OCI-LY7 (cell line): ENCODE data around the gene CTNND2. TPM values are rescaled to one million over a fixed set of nuclear protein-coding genes. Genes with fewer than 3 reads are reported as not detected.

Source experiments
- BruUV-seq: library from RNA; stranded (reverse); fragments of 400-500 nt; replicated peaks from 2 replicates; lab custom pipeline; 2021; lab: Mats Ljungman, UMichigan
- CTCF ChIA-PET: fragments of 300-600 bp; sonication (Branson Sonifier 250); formaldehyde crosslinking; loops from one replicate; lab custom pipeline; 2022; ENCODE audit warnings: antibody characterized with exemption; ENCODE audit not compliant: unreplicated experiment; lab: Charles Lee
- POLR2A ChIA-PET: fragments of 300-600 bp; sonication (Branson Sonifier 250); formaldehyde crosslinking; loops from one replicate; lab custom pipeline; 2022; ENCODE audit warnings: antibody characterized with exemption; lab: Charles Lee
- DNase-seq: peaks from one replicate; pipeline ENCODE4 v3.0.0-alpha.2; 2015; ENCODE audit warnings: low spot score
- H2AFZ ChIP-seq: fragments of 200-600 bp; sonication (generic), shearing (Covaris generic); 2 replicates; pipeline ENCODE4 v1.6.1; 2014; ENCODE audit warnings: mild to moderate bottlenecking, antibody characterized with exemption, low read length, moderate library complexity
- H3K27ac ChIP-seq: fragments of 200-600 bp; sonication (generic); 2 replicates; pipeline ENCODE4 v1.5.1; 2014; ENCODE audit warnings: mixed run types, low read depth, mild to moderate bottlenecking, moderate library complexity, low read length, inconsistent platforms; ENCODE audit not compliant: poor library complexity, severe bottlenecking
- H3K36me3 ChIP-seq: fragments of 200-600 bp; sonication (generic); 2 replicates; pipeline ENCODE4 v1.6.1; 2014; ENCODE audit warnings: mild to moderate bottlenecking, antibody characterized with exemption, low read length, moderate library complexity, mixed read lengths; ENCODE audit not compliant: insufficient read depth
- H3K4me1 ChIP-seq: fragments of 200-600 bp; sonication (generic); 2 replicates; pipeline ENCODE4 v1.5.1; 2014; ENCODE audit warnings: mild to moderate bottlenecking, low read length; ENCODE audit not compliant: insufficient read depth, poor library complexity, severe bottlenecking
- H3K4me2 ChIP-seq: fragments of 200-600 bp; sonication (generic); 2 replicates; pipeline ENCODE4 v1.6.1; 2014; ENCODE audit warnings: mild to moderate bottlenecking, low read length
- H3K4me3 ChIP-seq: fragments of 200-600 bp; sonication (generic); 2 replicates; pipeline ENCODE4 v1.5.1; 2014; ENCODE audit warnings: mild to moderate bottlenecking, low read depth, low read length; ENCODE audit not compliant: poor library complexity, severe bottlenecking
- H3K79me2 ChIP-seq: fragments of 200-600 bp; sonication (generic); 2 replicates; pipeline ENCODE4 v1.6.1; 2016; ENCODE audit warnings: low read depth, mild to moderate bottlenecking, low read length, moderate library complexity, mixed read lengths; ENCODE audit not compliant: insufficient read depth
- H3K9me2 ChIP-seq: fragments of 200-600 bp; sonication (generic); 2 replicates; pipeline ENCODE4 v1.6.1; 2016; ENCODE audit warnings: mild to moderate bottlenecking, low read length, mixed read lengths; ENCODE audit not compliant: insufficient read depth
- H3K9me3 ChIP-seq: fragments of 200-600 bp; sonication (generic); 2 replicates; pipeline ENCODE4 v1.6.1; 2014; ENCODE audit warnings: mild to moderate bottlenecking, mixed run types, low read length, mixed read lengths
- H4K20me1 ChIP-seq: fragments of 200-600 bp; sonication (generic); 2 replicates; pipeline ENCODE4 v1.6.1; 2014; ENCODE audit warnings: mild to moderate bottlenecking, antibody characterized with exemption, low read length, moderate library complexity, mixed read lengths; ENCODE audit not compliant: insufficient read depth
- CTCF ChIP-seq: fragments of 200-600 bp; sonication (generic); conservative IDR thresholded peaks from 2 replicates; pipeline ENCODE4 v1.5.1; 2014; ENCODE audit warnings: mild to moderate bottlenecking, antibody characterized with exemption, low read length, moderate library complexity, mixed read lengths
- EZH2phosphoT487 ChIP-seq: fragments of 200-600 bp; sonication (generic); IDR thresholded peaks from 2 replicates; pipeline ENCODE4 v1.6.1; 2018; ENCODE audit warnings: low read depth, borderline replicate concordance, mild to moderate bottlenecking, mixed run types, antibody characterized with exemption, low read length, moderate library complexity, mixed read lengths
- intact Hi-C: fragments of 100-400 bp; cut with micrococcal nuclease; formaldehyde crosslinking; loops from one replicate; pipeline ENCODE4 v1.10.0; 2022; ENCODE audit not compliant: unreplicated experiment
- total RNA-seq, 2 experiments: library from RNA; depleted of rRNA in 1 of 2; stranded (reverse); fragments of >200 nt in 1 of 2; shearing (Covaris generic) in 1 of 2; gene quantifications; 2 replicates each; pipeline ENCODE4 v1.2.3, GENCODE V29; 2014 to 2022

The CTNND2 gene
- total RNA-seq, 2 experiments from 2014 or later, result not detected

- H3K4me3 ChIP-seq, result no peak overlapping the region
- no peaks in the 10 kb centered on the region for H3K9me3 ChIP-seq
- no peaks in the 10 kb centered on the region for H3K36me3 ChIP-seq
- no peaks in the 10 kb centered on the region for H4K20me1 ChIP-seq
- H3K4me2 ChIP-seq, result no peak overlapping the region
- POLR2A ChIA-PET, result interaction anchor here (0.6 to 1.0 kb wide), 3 partner anchors 11 to 68 kb away, joined by 3 read pairs; no protein-coding TSS in a partner anchor
- no peaks in the 10 kb centered on the region for H3K4me1 ChIP-seq
- H2AFZ ChIP-seq, result no peak overlapping the region
- intact Hi-C loops, result no loop called here
- CTCF ChIA-PET, result no interaction called here
- H3K27ac ChIP-seq, result no peak overlapping the region
- no TSS peak for BruUV-seq
- TF ChIP-seq EZH2phosphoT487 (no peak), CTCF (no peak)
- no peaks in the 10 kb centered on the region for H3K79me2 ChIP-seq
- H3K9me2 ChIP-seq, result no peaks in the 10 kb centered on the region
- no peak for DNase-seq
These were observed 851.4 kb downstream of the CTNND2 start for GRCh38 chr5:11052871-11053270.

GRCh38 chr5:11050596-11051304 lies 853.5 kb downstream of the CTNND2 start:
- Histone ChIP-seq H3K79me2 (no peaks in the 10 kb centered on the region), H3K4me1 (no peaks in the 10 kb centered on the region), H3K36me3 (no peaks in the 10 kb centered on the region), H3K4me3 (no peak overlapping the region), H3K27ac (no peak overlapping the region), H3K4me2 (no peak overlapping the region), H3K9me3 (no peaks in the 10 kb centered on the region), H3K9me2 (no peaks in the 10 kb centered on the region), H2AFZ (no peak overlapping the region), H4K20me1 (no peaks in the 10 kb centered on the region)
- TF ChIP-seq EZH2phosphoT487, result no peak
- no peak for TF ChIP-seq CTCF
- POLR2A ChIA-PET, result no interaction called here
- no TSS peak for BruUV-seq
- intact Hi-C loops, result no loop called here
- CTCF ChIA-PET, result interaction anchor here (0.5 kb wide), 1 partner anchor 141 kb away, joined by 3 read pairs; no protein-coding TSS in a partner anchor
- DNase-seq, result no peak

- TF ChIP-seq EZH2phosphoT487 (no peak), CTCF (peak; percentile 57)
- ChIA-PET CTCF (no interaction called here), POLR2A (interaction anchor here (0.5 kb wide), 1 partner anchor 289 kb away, joined by 3 read pairs; no protein-coding TSS in a partner anchor)
- H3K27ac ChIP-seq, result no peak overlapping the region
- H3K4me2 ChIP-seq, result no peak overlapping the region
- intact Hi-C loops, result no loop called here
- no peak overlapping the region for H3K4me3 ChIP-seq
- no peaks in the 10 kb centered on the region for H4K20me1 ChIP-seq
- no peaks in the 10 kb centered on the region for H3K9me3 ChIP-seq
- no peaks in the 10 kb centered on the region for H3K36me3 ChIP-seq
- no peak overlapping the region for H2AFZ ChIP-seq
- no peaks in the 10 kb centered on the region for H3K79me2 ChIP-seq
- BruUV-seq, result no TSS peak
- peak; percentile 1 for DNase-seq
- H3K9me2 ChIP-seq, result no peaks in the 10 kb centered on the region
- H3K4me1 ChIP-seq, result no peaks in the 10 kb centered on the region
These were observed 855.5 kb downstream of the CTNND2 start for GRCh38 chr5:11048760-11049159.
